GM19468 (cell line): ENCODE measurements around the gene ARID3C.

Source experiments
- ATAC-seq: cut with Tn5 transposase; IDR thresholded peaks from one replicate; pipeline ENCODE4 v1.9.1; 2021; ENCODE audit warnings: mild to moderate bottlenecking, moderate library complexity, moderate number of reproducible peaks; ENCODE audit not compliant: unreplicated experiment; ENCODE audit errors: extremely low read depth

The ARID3C gene

DNA sequence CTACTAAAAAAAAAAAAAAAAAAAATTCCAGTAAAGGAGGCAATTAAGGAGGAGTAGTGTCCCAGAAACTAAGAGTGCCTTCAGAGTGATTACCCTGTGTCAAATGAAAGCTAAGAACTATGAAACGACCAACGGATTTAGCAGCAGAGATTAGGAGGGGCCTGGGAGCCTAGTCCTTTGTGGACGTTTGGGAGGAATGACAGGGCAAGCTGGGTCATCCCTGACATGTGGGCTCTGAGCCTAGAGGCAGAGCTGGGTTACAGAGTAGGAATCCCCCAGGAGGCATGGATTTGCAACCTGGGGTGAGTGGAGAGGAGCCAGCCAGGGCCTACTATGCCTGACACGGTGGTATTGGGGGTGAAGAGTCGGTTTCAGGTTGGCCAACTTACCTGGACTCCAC, 4.3 kb upstream of the ARID3C start:
- no peak for ATAC-seq

GRCh38 chr9:34630402-34631154, 1.7 kb upstream of the ARID3C start:
- ATAC-seq = no peak

- no peak for ATAC-seq
Observed at GRCh38 chr9:34629491-34629808, 584 bp upstream of the ARID3C start.

GRCh38 chr9:34627716-34628655, 880 bp downstream of the ARID3C start:
- ATAC-seq = no peak

GRCh38 chr9:34625186-34625486, 3.7 kb downstream of the ARID3C start:
- ATAC-seq = no peak

GRCh38 chr9:34624475-34625185, 4.2 kb downstream of the ARID3C start:
- ATAC-seq = no peak

DNA sequence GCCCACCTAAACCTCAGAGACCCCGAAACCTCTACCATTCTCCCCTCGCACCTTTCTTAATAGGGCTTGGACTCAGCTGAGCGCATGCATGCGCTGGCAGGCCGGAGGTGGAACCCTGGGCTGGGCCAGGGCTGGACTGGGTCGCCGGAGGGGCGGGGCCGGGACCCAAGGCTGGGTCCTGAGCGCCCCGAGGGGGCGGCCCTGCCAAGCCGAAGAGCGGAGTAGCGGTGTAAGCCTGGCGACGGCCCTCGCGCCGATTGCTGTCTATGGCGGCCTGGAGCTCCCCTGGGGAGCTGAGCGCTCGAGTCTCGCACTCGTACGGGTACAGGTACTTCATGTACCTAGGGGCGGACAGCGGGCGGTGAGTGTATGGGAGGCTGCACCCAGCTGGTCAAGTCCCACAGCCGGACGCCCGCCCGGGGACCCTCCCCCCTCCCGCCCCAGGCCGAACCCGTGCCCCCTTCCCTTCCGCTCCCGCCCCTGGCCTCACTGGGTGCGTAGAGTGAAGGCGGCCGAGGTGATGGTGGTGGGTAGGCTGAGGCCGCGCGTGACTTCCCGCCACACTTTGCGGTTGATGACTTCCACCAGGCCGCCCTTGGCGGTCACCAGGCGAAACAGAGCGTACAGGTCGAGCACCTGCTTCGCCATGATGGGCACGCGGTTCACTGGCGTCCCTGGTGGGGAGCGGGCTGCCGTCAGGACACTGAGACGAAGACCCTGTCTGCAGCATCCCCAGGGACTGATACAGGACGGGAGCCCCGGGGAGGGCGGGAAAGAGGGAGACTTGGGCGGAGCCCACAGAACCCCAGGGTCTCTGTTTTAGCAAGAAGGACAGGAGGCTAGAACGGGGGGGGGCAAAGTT, 5.3 kb downstream of the ARID3C start:
- no peak for ATAC-seq

DNA sequence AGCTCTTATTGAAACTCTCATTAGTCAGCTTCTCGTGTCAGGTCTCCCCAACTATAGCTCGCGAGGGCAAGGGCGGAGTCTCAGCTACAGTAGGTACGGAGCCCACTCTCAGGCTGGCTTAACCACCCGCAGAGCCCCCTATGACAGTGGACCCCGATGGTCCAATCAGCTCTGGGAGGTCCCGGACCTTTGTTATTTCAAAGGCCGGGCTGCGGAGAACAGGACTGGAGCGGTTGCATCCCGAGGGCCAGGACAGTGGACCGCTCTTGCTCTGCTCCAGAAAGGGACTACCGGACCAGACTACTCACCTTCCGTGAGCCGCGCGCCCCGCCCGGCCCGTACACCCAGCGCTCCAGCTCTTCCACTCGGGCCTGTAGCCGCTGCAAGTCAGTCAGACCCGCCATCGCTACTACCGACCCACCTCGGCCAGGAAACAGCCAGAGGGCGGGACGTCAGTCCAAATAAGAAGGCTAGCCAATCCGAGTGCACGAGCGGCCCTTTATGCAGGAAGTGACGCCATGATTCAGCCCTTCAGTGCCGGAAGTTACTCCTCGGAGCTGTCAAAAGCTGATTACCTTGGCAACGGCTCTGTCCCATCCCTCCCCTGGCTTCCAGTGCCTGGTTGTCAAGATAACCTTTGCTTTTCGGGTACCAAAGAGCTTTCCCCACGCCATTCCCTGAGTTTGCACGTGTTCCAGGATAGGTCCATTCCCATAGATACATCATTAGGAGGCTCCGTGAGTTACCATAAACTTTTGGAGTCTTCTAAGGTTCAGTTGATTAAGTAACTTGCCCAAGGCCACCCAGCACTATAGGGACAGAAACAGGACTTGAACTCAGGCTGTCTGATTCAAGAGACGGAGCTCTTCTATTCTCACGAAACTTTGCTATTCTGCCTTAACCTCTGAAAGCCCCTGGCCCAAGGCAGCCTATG, 8.5 kb downstream of the ARID3C start, which contains the start of gene DCTN3:
DCTN3 (minus strand) TSS at position 435 of the 934 bp plus-strand sequence; CDS start at position 404, 31 bp downstream.
- ATAC-seq = peak; percentile 95

- no peak for ATAC-seq
Observed at GRCh38 chr9:34615132-34615531, 13.7 kb downstream of the ARID3C start.

- ATAC-seq = no peak
Observed at GRCh38 chr9:34612788-34613390, 16.0 kb downstream of the ARID3C start.

- ATAC-seq = peak; percentile 86
Observed at GRCh38 chr9:34611811-34612787, 16.8 kb downstream of the ARID3C start, which contains the start of gene RPP25L. Gene RPP25L (minus strand): TSS chr9:34612097. CDS start chr9:34611296, 801 bp downstream.

GRCh38 chr9:34611251-34611810, 17.5 kb downstream of the ARID3C start:
- ATAC-seq = no peak

DNA sequence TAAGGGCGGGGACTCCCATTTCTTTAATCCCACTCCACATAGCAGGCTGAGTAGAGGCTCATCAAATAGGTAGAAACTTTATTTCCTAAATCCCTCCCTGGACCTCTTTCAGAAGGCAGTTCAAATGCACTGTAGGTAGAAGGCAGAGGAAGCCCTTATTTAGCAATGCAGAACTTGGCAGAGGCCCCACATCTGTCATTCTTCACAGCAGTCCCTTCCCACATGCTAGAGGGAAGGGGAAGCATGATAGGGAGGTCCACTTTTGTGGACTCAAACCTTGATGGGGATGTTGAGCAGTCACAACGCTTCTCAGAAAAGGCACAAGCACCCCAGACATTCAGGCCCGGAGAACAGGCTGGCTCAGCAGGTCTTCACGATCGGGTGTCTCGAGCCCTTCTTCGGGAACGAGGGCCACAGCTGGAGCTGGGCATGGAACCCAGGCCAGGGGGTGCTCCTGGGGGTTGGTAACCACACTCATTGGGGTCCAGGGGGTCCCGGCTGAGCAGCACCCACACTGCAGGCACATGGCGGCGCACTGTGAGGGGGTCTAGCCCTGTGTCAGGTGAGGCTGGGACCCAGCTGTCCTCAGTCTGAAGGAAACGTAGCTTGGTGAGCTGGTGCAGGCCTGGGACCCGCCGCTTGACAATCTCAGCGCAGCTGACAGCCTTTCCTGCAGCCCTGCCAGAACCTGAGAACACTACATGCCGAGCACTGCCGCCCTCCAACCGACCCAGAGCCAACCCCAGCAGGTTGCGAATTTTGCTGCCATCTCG, 18.2 kb downstream of the ARID3C start:
- ATAC-seq = no peak

GRCh38 chr9:34607331-34607730, 21.5 kb downstream of the ARID3C start:
- ATAC-seq = no peak

- ATAC-seq = no peak
Observed at GRCh38 chr9:34606905-34607304, 22.0 kb downstream of the ARID3C start.

GRCh38 chr9:34606190-34606589, 22.7 kb downstream of the ARID3C start:
- ATAC-seq = no peak
